DMS79 (cell line): ENCODE results near the gene CPHXL.

ENCODE experiments used
- DNase-seq: peaks from one replicate; lab custom pipeline; 2025; lab: John Stamatoyannopoulos, UW

The CPHXL gene

GRCh38 chr16:75726390-75726789 is at the start of gene CPHXL:
CPHXL (minus strand) TSS chr16:75726490; CDS start chr16:75726442, 48 bp downstream.
- DNase-seq = no peak

- DNase-seq = no peak
Measured at GRCh38 chr16:75774197-75774596, 47.9 kb upstream of the CPHXL start.

DNA sequence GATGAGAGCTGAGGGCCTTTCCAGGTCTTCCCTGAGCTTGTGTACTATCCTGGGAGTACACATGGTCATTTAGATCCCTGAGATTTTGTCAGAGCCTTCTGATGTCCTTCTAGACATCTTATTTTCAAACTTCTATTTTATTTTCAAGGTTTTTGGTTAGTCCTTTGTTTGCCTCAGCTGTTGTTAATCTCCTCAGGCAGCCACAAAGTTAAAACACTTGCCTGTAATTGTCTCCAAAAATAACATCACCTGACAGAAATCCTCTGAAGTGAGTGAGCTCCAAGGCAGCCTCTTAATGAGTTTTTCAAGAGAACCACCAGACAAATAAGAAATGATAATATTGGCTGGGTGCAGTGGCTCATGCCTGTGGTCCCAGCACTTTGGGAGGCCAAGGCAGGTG is 43.8 kb upstream of the CPHXL start:
- DNase-seq = no peak

GRCh38 chr16:75764154-75764768 is 38.0 kb upstream of the CPHXL start:
- DNase-seq = no peak

- no peak for DNase-seq
Measured at GRCh38 chr16:75763204-75763603, 36.9 kb upstream of the CPHXL start.

DNA sequence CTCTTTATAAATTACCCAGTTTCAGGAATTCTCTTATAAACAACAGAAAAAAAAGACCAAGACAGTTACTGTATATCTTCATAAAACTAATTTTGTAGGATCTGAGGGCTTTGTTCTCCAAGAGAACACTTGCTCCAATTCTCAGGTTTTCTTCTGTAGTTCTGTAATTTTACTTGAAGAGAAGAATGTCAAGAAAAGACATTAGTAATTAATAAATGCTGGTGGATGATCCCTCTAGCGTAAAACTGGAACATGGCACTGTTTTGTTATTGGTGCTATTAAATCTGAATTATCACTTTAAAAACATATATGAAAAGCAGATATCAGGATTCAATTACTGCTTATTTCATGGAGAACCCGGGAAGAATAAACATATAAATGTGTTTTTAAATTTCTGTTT is 36.5 kb upstream of the CPHXL start:
- DNase-seq = no peak

DNA sequence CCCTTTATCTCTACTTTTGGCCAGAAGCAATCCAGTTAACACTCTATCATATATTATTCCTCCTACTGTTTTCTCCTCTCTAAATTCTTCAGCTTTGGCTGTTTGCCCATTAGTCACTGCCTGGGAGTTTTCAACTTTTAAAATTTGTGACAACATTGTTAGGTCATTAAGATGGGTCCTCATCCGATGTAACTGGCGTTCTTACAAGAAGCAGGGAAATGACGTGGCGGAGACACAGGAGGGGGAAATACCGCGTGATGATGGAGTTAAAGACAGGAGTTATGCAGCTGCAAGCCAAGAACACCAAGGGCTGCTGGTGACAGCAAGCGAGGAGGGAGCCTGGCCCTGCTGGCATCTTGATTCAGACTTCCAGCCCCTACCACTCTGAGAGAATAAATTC is 34.8 kb upstream of the CPHXL start:
- DNase-seq = no peak

DNA sequence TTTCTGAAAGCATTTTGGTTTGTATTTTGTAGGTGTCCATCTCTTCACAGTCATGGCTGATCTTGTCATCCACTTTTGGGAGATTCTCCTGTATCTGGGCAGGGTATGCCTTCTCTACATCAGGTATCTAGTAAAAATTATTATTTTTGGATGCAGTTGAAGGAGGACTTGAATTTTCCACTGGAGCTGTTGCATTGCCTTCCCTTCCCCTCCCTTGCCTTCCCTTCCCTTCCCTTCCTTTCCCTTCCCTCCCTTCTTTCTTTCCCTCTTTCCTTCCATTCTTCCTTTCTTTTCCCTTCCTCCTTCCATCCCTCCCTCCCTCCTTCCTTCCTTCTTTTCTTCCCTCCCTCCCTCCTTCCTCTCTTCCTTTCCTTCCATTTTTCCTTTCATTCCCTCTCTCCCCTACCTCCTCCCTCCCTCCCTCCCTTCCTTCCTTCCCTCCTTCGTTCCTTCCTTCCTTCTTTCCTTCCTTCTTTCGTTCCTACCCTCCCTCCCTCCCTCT is 33.8 kb upstream of the CPHXL start:
- DNase-seq = no peak

- DNase-seq = no peak
Measured at GRCh38 chr16:75758215-75758614, 31.9 kb upstream of the CPHXL start.

DNA sequence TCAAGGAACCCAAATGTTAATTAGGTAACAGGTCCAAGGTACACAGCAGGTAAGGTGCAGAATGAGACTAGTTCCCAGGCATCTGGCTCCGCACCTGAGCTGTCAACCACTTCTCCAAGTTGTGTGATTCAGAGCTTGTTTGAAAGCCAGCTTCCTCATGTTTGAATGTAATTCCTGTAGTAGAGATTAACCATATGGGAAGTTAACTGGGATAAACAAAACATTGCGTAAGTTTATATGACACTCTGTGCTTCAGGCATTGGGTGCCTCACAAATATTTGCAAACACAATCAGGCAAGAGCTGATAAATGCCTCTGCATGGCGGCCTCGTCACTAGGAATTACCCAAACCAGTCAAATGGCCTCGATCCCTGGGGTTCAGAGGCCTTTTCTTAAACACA is 27.9 kb upstream of the CPHXL start:
- DNase-seq = no peak

DNA sequence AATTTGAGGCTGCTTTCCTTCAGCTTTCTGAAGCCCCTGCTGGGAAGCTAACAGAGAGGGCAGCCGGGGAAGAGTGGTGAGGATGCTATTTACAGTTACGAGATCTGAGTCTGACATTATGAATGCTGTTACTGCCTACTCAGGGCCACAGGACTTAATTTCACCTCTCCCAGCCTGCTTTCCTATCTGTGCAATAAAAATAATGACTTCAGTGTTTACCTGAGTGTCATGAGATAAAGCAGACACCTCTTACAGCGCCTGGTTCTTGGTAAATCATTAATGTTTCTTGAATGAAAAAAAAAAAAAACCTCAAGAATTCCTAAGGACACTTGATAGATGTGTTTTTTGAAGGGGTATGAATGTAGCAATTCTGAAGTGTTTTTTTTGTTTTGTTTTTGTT is 24.2 kb upstream of the CPHXL start:
- DNase-seq = no peak

GRCh38 chr16:75746359-75746758 is 20.1 kb upstream of the CPHXL start:
- DNase-seq = no peak

DNA sequence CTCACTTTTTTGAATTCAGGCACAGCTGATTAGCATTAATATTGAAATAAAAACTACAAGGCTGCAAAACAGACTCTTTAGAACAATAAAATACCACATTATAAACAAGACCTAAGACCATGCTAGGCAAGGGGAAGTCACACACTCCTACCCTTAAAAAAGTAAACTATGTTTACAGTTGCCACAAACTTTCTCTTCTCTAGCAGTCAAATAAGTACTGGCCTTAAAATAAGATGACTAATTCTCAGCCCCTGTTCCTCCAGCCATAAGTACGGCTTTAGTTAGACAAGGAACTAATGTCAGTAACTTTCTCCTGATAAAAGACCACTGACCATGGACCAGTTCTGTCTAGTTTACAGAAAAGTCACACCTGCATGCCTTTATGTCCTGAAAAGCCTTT is 19.5 kb upstream of the CPHXL start:
- no peak for DNase-seq

GRCh38 chr16:75745242-75745641 is 19.0 kb upstream of the CPHXL start:
- DNase-seq = no peak

DNA sequence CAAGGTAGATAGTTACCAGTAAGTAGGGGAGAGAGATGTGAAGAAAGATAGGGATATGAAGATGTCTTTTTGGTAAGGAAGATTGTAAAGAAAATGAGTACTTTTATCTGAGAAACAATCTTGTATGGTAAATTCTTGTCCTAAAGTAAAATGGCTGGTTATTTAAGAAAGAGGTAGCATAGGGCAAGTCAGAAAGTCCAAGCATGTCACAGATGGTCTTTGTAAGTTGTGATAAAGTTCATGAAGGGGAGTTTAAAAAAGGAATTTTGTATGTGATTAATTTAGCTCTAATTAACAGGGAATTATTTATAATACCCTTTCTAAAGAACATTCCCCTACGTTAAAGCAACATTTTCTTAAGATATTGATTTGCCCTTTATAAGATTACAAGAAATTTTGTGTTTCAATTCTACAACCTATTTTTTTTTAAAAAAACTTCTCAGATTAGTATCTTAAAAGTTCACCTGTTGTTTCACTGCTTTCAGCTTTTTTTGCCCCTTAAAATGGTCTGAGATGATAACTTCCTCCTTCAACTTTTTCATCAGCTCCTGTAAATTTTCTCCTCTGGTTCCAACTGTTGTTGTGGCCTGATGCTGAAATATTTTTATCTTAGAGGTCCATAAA is 16.2 kb upstream of the CPHXL start:
- no peak for DNase-seq

GRCh38 chr16:75733305-75734211 is 7.3 kb upstream of the CPHXL start:
- DNase-seq = no peak

DNA sequence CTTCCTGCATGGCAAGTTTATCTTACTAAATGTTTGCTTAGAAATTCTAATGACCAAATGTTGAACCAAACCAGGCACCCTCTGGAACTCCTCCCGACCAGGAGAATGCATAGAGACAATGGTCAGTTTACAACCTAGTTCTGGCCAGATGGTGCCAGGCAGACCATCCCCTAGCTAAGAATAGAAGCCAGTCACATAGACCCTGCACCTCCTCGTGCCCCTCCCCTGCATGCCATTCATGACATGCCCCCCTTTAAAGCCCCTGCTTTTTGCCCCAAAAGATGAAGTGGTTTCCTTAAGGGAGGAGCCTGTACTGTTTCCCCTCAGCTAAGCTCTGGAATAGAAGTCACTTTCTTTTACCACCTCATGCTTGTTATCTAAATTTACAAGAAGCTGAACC is 6.6 kb upstream of the CPHXL start:
- DNase-seq = no peak

DNA sequence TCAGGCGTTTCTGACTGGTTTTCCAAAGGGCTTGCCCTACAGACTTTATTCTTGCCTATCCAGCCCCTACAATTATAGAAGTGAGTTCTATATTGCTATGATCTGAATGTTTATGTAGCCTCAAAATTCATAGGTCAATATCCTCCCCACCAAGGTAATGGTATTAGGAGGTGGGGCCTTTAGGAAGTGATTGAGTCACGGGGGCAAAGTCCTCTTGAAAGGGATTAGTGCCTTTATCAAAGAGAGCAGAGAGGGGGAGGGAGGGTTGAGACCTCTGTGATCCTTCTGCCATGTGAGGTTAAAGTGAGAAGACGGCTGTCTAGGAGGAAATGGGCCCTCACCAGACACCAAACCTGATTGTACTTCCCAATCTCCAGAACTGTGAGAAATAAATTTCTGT is 931 bp upstream of the CPHXL start:
- no peak for DNase-seq

- DNase-seq = no peak
Measured at GRCh38 chr16:75718452-75718851, 7.8 kb downstream of the CPHXL start.

- DNase-seq = no peak
Measured at GRCh38 chr16:75714661-75715060, 11.6 kb downstream of the CPHXL start.

DNA sequence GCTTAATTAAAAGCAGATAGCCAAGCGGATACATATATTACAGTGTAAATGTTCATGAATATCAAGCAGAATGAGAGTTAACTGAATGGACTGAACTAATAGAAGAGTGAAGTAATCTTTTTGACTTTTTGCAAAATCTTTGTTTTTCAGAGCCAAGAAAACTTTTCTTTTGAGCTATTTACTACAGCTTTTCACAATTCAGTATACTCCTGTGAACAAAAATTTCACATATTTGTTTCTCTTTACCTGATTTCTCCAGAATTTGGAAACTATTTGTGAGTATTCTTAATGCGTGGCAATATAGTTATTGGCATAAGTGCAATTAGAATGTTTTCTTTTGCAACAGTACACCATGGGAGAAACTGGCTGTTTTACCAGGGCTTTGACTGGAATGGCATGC is 15.9 kb downstream of the CPHXL start:
- no peak for DNase-seq

GRCh38 chr16:75703306-75703705 is 23.0 kb downstream of the CPHXL start:
- DNase-seq = no peak

DNA sequence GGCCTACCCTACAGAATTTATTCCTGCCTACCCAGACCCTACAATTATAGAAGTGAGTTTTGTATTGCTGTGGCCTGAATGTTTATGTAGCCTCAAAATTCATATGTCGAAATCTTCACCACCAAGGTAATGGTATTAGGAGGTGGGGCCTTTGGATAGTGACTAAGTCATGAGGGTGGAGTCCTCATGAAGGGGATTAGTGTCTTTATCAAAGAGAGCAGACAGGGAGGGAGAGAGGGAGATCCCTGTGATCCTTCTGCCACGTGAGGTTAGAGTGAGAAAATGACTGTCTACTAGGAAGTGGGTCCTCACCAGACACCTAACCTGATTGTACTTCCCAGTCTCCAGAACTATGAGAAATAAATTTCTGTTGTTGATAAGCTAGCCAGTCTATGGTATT is 24.0 kb downstream of the CPHXL start:
- DNase-seq = no peak
